Astrocyte (in vitro differentiated cells and primary cell): Measurements from ENCODE around the gene SARNP.

Source experiments
- EZH2 ChIP-seq: IDR thresholded peaks from 2 replicates; pipeline ENCODE4 v1.6.1; 2012; ENCODE audit warnings: mild to moderate bottlenecking, low read length, inconsistent platforms; ENCODE audit not compliant: insufficient read depth
- TF ChIP-seq, protein P1 (sequence below): IDR thresholded peaks from 2 replicates; pipeline ENCODE4 v1.5.1; 2011; ENCODE audit warnings: low read depth, mild to moderate bottlenecking, inconsistent platforms, low read length, moderate library complexity; ENCODE audit not compliant: insufficient read depth

- TF ChIP-seq, protein P1, sequence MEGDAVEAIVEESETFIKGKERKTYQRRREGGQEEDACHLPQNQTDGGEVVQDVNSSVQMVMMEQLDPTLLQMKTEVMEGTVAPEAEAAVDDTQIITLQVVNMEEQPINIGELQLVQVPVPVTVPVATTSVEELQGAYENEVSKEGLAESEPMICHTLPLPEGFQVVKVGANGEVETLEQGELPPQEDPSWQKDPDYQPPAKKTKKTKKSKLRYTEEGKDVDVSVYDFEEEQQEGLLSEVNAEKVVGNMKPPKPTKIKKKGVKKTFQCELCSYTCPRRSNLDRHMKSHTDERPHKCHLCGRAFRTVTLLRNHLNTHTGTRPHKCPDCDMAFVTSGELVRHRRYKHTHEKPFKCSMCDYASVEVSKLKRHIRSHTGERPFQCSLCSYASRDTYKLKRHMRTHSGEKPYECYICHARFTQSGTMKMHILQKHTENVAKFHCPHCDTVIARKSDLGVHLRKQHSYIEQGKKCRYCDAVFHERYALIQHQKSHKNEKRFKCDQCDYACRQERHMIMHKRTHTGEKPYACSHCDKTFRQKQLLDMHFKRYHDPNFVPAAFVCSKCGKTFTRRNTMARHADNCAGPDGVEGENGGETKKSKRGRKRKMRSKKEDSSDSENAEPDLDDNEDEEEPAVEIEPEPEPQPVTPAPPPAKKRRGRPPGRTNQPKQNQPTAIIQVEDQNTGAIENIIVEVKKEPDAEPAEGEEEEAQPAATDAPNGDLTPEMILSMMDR = no peak
- no peak for TF ChIP-seq EZH2
Measured at GRCh38 chr12:55722948-55723347, 94.6 kb downstream of the SARNP start.
